ENCODE data around the gene AFAP1L1.
"Not testable (repeated sequence)": the region's sequence is repeated elsewhere in the genome, so short reads cannot be mapped to it uniquely, and the experiment has no call there.

Gene AFAP1L1

GRCh38 chr5:149265068-149265465 is 6.6 kb upstream of the AFAP1L1 start:
- TF ChIP-seq, protein P1, sequence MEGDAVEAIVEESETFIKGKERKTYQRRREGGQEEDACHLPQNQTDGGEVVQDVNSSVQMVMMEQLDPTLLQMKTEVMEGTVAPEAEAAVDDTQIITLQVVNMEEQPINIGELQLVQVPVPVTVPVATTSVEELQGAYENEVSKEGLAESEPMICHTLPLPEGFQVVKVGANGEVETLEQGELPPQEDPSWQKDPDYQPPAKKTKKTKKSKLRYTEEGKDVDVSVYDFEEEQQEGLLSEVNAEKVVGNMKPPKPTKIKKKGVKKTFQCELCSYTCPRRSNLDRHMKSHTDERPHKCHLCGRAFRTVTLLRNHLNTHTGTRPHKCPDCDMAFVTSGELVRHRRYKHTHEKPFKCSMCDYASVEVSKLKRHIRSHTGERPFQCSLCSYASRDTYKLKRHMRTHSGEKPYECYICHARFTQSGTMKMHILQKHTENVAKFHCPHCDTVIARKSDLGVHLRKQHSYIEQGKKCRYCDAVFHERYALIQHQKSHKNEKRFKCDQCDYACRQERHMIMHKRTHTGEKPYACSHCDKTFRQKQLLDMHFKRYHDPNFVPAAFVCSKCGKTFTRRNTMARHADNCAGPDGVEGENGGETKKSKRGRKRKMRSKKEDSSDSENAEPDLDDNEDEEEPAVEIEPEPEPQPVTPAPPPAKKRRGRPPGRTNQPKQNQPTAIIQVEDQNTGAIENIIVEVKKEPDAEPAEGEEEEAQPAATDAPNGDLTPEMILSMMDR (IDR thresholded peaks at IDR 0.05; ENCODE audit: borderline replicate concordance, control extremely low read depth, extremely low read depth, insufficient read depth, missing control alignments) = no peak
- DNase-seq (ENCODE audit: low spot score) = no peak
- in situ Hi-C loops (cut with MboI; ENCODE audit: low sequenced_read_pairs, unreplicated experiment) = loop anchor here (10.0 to 25.0 kb wide), 2 partner anchors 140 to 528 kb away; no protein-coding TSS in a partner anchor

- no peak for DNase-seq (ENCODE audit: low spot score)
- in situ Hi-C loops (cut with MboI; ENCODE audit: low sequenced_read_pairs, unreplicated experiment) = loop anchor here (10.0 to 25.0 kb wide), 2 partner anchors 141 to 528 kb away; no protein-coding TSS in a partner anchor
- TF ChIP-seq, protein P1 (IDR thresholded peaks at IDR 0.05; ENCODE audit: borderline replicate concordance, control extremely low read depth, extremely low read depth, insufficient read depth, missing control alignments) = no peak
Measured at GRCh38 chr5:149265597-149265996, 6.1 kb upstream of the AFAP1L1 start.

DNA sequence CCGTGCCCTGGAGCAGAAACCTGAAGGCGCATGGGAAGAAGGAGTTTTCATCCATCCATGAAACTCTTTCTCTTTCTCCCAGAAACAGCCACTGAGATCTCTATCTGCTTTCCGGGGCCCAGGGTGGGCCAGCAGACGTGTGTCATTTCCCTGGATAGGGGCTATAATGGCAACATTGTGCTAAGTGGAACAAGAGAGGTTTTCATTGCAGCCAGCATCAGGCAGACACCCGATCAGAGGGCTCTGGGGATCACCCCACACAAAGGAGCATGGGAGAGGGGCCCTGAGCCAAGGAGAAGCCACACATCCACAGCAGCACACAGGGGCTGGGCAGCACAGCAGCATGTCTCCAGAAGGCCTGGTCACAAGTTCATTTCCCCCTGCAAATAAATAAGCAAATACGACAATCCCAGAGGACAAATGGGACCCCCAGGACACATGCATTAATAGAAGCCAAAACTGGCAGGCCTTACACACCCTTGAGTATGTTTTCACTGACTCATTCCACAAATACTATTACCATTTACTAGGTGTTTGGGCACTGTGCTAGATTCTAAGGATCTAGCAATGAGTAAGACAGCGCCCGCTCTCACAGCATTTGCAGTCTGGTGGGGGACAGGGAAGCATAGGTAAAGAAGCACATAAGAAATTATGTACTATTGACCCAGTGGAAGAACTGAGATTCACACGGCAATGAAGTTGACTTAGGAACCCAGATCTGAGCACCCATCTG is 4.3 kb upstream of the AFAP1L1 start:
- in situ Hi-C loops (cut with MboI; ENCODE audit: low sequenced_read_pairs, unreplicated experiment) = loop anchor here (10.0 to 25.0 kb wide), 2 partner anchors 143 to 530 kb away; no protein-coding TSS in a partner anchor
- TF ChIP-seq, protein P1 (IDR thresholded peaks at IDR 0.05; ENCODE audit: borderline replicate concordance, control extremely low read depth, extremely low read depth, insufficient read depth, missing control alignments) = no peak
- DNase-seq (ENCODE audit: low spot score) = no peak

- TF ChIP-seq, protein P1 (IDR thresholded peaks at IDR 0.05; ENCODE audit: borderline replicate concordance, control extremely low read depth, extremely low read depth, insufficient read depth, missing control alignments) = peak; percentile 46
- in situ Hi-C loops (cut with MboI; ENCODE audit: low sequenced_read_pairs, unreplicated experiment) = loop anchor here (10.0 to 25.0 kb wide), 2 partner anchors 144 to 532 kb away; no protein-coding TSS in a partner anchor
- DNase-seq (ENCODE audit: low spot score) = peak; percentile 79
Measured at GRCh38 chr5:149268928-149269557, 2.6 kb upstream of the AFAP1L1 start.

GRCh38 chr5:149271195-149271715 is 404 bp upstream of the AFAP1L1 start:
- no peak for DNase-seq (ENCODE audit: low spot score)

DNA sequence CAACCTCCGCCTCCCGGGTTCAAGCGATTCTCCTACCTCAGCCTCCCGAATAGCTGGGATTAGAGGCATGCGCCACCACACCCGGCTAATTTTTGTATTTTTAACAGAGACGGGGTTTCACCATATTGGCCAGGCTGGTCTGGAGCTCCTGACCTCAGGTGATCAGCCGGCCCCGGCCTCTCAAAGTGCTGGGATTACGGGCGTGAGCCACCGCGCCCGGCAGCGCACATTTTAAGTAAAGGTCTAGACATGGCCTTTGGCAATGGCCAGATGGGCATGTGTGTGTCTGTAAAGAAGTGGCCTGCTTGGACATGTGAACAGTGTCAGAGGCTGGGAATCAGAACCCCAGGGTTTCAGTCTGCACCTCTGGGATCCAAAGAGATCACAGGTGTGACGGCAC is 1.1 kb downstream of the AFAP1L1 start:
- in situ Hi-C loops (cut with MboI; ENCODE audit: low sequenced_read_pairs, unreplicated experiment) = loop anchor here (25.0 kb wide), 1 partner anchor 535 kb away; no protein-coding TSS in a partner anchor

More at GRCh38 chr5:149271195-149271715, 404 bp upstream of the AFAP1L1 start:
- TF ChIP-seq, protein P1 (IDR thresholded peaks at IDR 0.05; ENCODE audit: borderline replicate concordance, control extremely low read depth, extremely low read depth, insufficient read depth, missing control alignments) = no peak
- in situ Hi-C loops (cut with MboI; ENCODE audit: low sequenced_read_pairs, unreplicated experiment) = loop anchor here (25.0 kb wide), 1 partner anchor 534 kb away; no protein-coding TSS in a partner anchor

More for the DNA sequence above, 1.1 kb downstream of the AFAP1L1 start:
- not testable (repeated sequence) for DNase-seq (ENCODE audit: low spot score)

Data from GM13976 (cell line).